H1 (cell line): ENCODE data around the gene LRRC61.

Experiments used
- CTCF ChIP-seq, 3 experiments: IDR thresholded peaks; 1 replicate in 2 of 3; 2 replicates in 1 of 3; pipeline versions ENCODE4 v1.5.1 to v1.6.1; 2011; ENCODE audit warnings: low read length in 3 of 3, mild to moderate bottlenecking in 3 of 3, inconsistent platforms in 2 of 3, low read depth in 1 of 3, moderate library complexity in 1 of 3; ENCODE audit not compliant: insufficient read depth in 1 of 3; ENCODE audit errors: control extremely low read depth in 1 of 3
- EZH2 ChIP-seq: fragments of 200-600 bp; sonication (generic); IDR thresholded peaks from 2 replicates; pipeline ENCODE4 v1.7.1; 2012; ENCODE audit warnings: low read depth, mild to moderate bottlenecking, moderate library complexity, low read length, inconsistent platforms; ENCODE audit not compliant: severe bottlenecking
- POLR2A ChIP-seq, 2 experiments: IDR thresholded peaks; 1 replicate in 1 of 2; 2 replicates in 1 of 2; pipeline ENCODE4 v1.6.1; 2011; ENCODE audit warnings: low read depth in 2 of 2, low read length in 2 of 2, mild to moderate bottlenecking in 2 of 2; ENCODE audit errors: control extremely low read depth in 1 of 2
- RAD21 ChIP-seq, 2 experiments: IDR thresholded peaks in 1 of 2; conservative IDR thresholded peaks in 1 of 2; 2 replicates each; pipeline ENCODE4 v1.6.1; 2011; ENCODE audit warnings: low read depth in 2 of 2, low read length in 2 of 2, improper control_type of control experiment in 1 of 2, inconsistent platforms in 1 of 2, mild to moderate bottlenecking in 1 of 2, moderate library complexity in 1 of 2
- RBBP5 ChIP-seq: IDR thresholded peaks from 2 replicates; pipeline ENCODE4 v1.7.1; 2012; ENCODE audit warnings: low read depth, mild to moderate bottlenecking, inconsistent platforms, low read length, moderate library complexity, borderline replicate concordance
- SRF ChIP-seq: IDR thresholded peaks from 2 replicates; pipeline ENCODE4 v1.6.1; 2011; ENCODE audit warnings: mild to moderate bottlenecking, low read depth, low read length, moderate library complexity
- YY1 ChIP-seq: IDR thresholded peaks from 2 replicates; pipeline ENCODE4 v1.6.1; 2011; ENCODE audit warnings: low read depth, mild to moderate bottlenecking, low read length

- TF ChIP-seq RBBP5 (no peak), EZH2 (no peak), YY1 (no peak), CTCF (IDR thresholded peaks at IDR 0.05; ENCODE audit: control extremely low read depth in 1 of 3, insufficient read depth in 1 of 3, low read depth in 1 of 3, low read length in 3 of 3) (no peak), POLR2A (IDR thresholded peaks at IDR 0.05; ENCODE audit: control extremely low read depth in 1 of 2, low read depth in 2 of 2, low read length in 2 of 2) (no peak), RAD21 (IDR thresholded peaks at IDR 0.05 in 1 of 2, conservative IDR thresholded peaks at IDR 0.05 in 1 of 2; ENCODE audit: low read depth in 2 of 2, low read length in 2 of 2) (no peak), SRF (no peak)
Observed at GRCh38 chr7:150313870-150314269, 9.3 kb upstream of the LRRC61 start.
